ENCODE data around the gene XXYLT1. TPM values are rescaled to one million over a fixed set of nuclear protein-coding genes. Genes with fewer than 3 reads are reported as not detected.

The XXYLT1 gene
- total and polyA plus RNA-seq, 9 of the 15 experiments (the other 6 are each of a cell fraction or from before 2014, with no cell fraction given) = 1.9 to 18.9 (median 15.0) TPM

GRCh38 chr3:195164573-195165264, 106.2 kb downstream of the XXYLT1 start (continued):
- TF ChIP-seq NFXL1 (CRISPR knock-in tag; IDR thresholded peaks at IDR 0.05) = peak; percentile 63; the same call in 1 of the 2 replicates
- no peak for TF ChIP-seq NFIX (CRISPR knock-in tag; IDR thresholded peaks at IDR 0.05; ENCODE audit: low read depth)
- TF ChIP-seq NCOR1 (IDR thresholded peaks at IDR 0.05) = peak; percentile 58
- TF ChIP-seq MBD2 (IDR thresholded peaks at IDR 0.05; ENCODE audit: borderline replicate concordance, low read depth) = no peak
- no peak for TF ChIP-seq CBX2 (IDR thresholded peaks at IDR 0.05; ENCODE audit: insufficient read depth, low read length, poor library complexity, severe bottlenecking)
- TF ChIP-seq ZZZ3 (IDR thresholded peaks at IDR 0.05) = no peak
- no peak for TF ChIP-seq ZNF354B (CRISPR knock-in tag; IDR thresholded peaks at IDR 0.05)
- no peak for TF ChIP-seq ZNF717 (CRISPR knock-in tag; IDR thresholded peaks at IDR 0.05)
- no peak; the same call in 1 of the 2 replicates for TF ChIP-seq RNF2 (IDR thresholded peaks at IDR 0.05)
- peak; percentile 25; the same call in 1 of the 2 replicates for TF ChIP-seq ZEB2 (IDR thresholded peaks at IDR 0.05)
- TF ChIP-seq ZFP30 (CRISPR knock-in tag; IDR thresholded peaks at IDR 0.05; ENCODE audit: borderline replicate concordance) = no peak
- TF ChIP-seq MXD1 (CRISPR knock-in tag; IDR thresholded peaks at IDR 0.05; ENCODE audit: borderline replicate concordance, poor library complexity, severe bottlenecking) = no peak
- TF ChIP-seq IRF1 (CRISPR knock-in tag; IDR thresholded peaks at IDR 0.05; ENCODE audit: borderline replicate concordance) = no peak
- peak; percentile 49; the same call in 1 of the 2 replicates for TF ChIP-seq ZBTB12 (CRISPR knock-in tag; IDR thresholded peaks at IDR 0.05)
- TF ChIP-seq FOSL1 (tag; conservative IDR thresholded peaks at IDR 0.05) = peak; percentile 18; the same call in 1 of the 2 replicates
- TF ChIP-seq ZNF316 (IDR thresholded peaks at IDR 0.05) = peak; percentile 78
- no peak for TF ChIP-seq POLR2AphosphoS2 (IDR thresholded peaks at IDR 0.05; ENCODE audit: low read length)
- no peak for TF ChIP-seq TFE3 (CRISPR knock-in tag; IDR thresholded peaks at IDR 0.05)
- TF ChIP-seq NCOA1 (IDR thresholded peaks at IDR 0.05; ENCODE audit: low read depth) = no peak
- no peak for TF ChIP-seq MYNN (IDR thresholded peaks at IDR 0.05)
- no peak for TF ChIP-seq MYNN (CRISPR knock-in tag; IDR thresholded peaks at IDR 0.05)
- TF ChIP-seq CCAR2 (IDR thresholded peaks at IDR 0.05; ENCODE audit: low read depth, low read length) = no peak
- TF ChIP-seq MBD1 (CRISPR knock-in tag; IDR thresholded peaks at IDR 0.05) = no peak
- no peak for TF ChIP-seq SRSF9 (IDR thresholded peaks at IDR 0.05; ENCODE audit: borderline replicate concordance, low read depth, low read length)
- TF ChIP-seq NRF1 (conservative IDR thresholded peaks at IDR 0.05 in 1 of 2, IDR thresholded peaks at IDR 0.05 in 1 of 2) = no peak

Data from K562 (cell line).